DOHH2 (cell line): ENCODE measurements around the gene HMG20B.

ENCODE experiments used
- CTCF ChIP-seq: fragments of 200-600 bp; sonication (generic); IDR thresholded peaks from one replicate; pipeline ENCODE4 v1.5.1; 2014; ENCODE audit warnings: antibody characterized with exemption, mild to moderate bottlenecking, low read depth, low read length; ENCODE audit not compliant: poor library complexity, severe bottlenecking
- EZH2phosphoT487 ChIP-seq: fragments of 200-600 bp; sonication (generic); IDR thresholded peaks from 2 replicates; pipeline ENCODE4 v1.6.1; 2017; ENCODE audit warnings: borderline replicate concordance, mild to moderate bottlenecking, antibody characterized with exemption, low read length, moderate library complexity, mixed read lengths

DNA sequence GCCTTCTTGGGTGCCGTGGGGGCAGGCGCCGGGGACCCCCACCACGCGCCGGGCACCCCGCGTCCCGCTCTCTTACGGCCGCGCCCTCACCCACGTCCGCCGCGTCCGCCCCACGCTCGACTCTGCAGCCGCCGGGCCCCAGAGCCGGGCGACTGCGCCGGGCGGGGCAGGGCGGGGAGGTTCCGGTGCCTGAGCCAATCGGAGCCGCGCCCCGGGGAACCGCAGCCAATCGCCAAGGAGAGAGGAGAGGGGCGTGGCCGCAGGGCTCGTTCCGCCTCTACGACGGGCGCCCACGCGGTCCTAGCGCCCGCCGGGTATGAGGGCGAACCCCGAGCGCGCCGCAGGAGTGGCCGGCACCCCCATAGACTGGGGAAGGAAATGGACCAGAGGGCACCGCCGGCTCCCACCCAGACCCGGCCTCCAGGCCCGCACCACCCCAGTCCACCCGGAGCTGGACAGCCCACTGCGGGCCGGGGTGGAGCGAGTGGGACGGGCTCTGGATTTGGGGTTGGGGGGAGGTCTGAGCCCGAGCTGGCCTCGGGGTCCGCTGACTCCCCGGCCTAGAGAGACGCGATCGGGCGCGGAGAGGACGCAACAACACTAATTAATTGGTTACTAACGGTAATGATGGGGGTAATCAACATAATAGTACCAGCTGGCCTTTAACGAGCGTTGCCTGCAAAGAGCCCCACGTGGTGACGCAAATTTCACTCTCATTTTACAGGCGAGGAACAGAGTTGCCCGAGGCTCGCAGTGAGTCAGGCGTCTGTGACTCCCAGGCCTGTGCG lies 15.1 kb upstream of the HMG20B start, which contains the start of gene MFSD12:
- TF ChIP-seq CTCF (no peak), EZH2phosphoT487 (no peak)
